ENCODE measurements around the gene GHSR.
"Not testable (repeated sequence)": the region's sequence is repeated elsewhere in the genome, so short reads cannot be mapped to it uniquely, and the experiment has no call there.

GHSR gene, protein sequence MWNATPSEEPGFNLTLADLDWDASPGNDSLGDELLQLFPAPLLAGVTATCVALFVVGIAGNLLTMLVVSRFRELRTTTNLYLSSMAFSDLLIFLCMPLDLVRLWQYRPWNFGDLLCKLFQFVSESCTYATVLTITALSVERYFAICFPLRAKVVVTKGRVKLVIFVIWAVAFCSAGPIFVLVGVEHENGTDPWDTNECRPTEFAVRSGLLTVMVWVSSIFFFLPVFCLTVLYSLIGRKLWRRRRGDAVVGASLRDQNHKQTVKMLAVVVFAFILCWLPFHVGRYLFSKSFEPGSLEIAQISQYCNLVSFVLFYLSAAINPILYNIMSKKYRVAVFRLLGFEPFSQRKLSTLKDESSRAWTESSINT

DNA sequence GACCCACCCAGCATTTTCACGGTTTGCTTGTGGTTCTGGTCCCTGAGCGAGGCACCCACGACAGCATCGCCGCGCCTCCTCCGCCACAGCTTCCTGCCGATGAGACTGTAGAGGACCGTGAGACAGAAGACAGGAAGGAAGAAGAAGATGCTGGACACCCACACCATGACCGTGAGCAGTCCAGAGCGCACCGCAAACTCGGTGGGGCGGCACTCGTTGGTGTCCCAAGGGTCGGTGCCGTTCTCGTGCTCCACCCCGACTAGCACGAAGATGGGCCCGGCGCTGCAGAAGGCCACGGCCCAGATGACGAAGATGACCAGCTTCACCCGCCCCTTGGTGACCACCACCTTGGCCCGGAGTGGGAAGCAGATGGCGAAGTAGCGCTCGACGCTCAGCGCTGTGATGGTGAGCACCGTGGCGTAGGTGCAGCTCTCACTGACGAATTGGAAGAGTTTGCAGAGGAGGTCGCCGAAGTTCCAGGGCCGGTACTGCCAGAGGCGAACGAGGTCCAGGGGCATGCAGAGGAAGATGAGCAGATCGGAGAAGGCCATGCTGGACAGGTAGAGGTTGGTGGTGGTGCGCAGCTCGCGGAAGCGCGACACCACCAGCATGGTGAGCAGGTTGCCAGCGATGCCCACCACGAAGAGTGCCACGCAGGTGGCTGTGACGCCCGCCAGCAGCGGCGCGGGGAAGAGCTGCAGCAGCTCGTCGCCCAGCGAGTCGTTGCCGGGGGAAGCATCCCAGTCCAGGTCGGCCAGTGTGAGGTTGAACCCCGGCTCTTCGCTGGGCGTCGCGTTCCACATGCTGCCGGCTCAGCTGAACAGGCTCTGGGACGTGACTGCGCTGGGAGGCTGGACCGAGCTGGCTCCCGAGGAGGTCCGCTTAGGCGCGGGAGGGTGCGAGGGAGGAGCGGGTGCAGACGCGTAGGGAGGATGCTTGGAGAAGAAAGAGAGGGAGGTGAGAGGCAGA, at the start of gene GHSR:
Gene GHSR, minus strand, starts transcription at position 846 of the 969 bp plus-strand sequence. Its CDS starts 43 bp downstream, at position 803.
- TF ChIP-seq ZFX (IDR thresholded peaks at IDR 0.05; ENCODE audit: borderline replicate concordance): no peak
- TF ChIP-seq, protein P1, sequence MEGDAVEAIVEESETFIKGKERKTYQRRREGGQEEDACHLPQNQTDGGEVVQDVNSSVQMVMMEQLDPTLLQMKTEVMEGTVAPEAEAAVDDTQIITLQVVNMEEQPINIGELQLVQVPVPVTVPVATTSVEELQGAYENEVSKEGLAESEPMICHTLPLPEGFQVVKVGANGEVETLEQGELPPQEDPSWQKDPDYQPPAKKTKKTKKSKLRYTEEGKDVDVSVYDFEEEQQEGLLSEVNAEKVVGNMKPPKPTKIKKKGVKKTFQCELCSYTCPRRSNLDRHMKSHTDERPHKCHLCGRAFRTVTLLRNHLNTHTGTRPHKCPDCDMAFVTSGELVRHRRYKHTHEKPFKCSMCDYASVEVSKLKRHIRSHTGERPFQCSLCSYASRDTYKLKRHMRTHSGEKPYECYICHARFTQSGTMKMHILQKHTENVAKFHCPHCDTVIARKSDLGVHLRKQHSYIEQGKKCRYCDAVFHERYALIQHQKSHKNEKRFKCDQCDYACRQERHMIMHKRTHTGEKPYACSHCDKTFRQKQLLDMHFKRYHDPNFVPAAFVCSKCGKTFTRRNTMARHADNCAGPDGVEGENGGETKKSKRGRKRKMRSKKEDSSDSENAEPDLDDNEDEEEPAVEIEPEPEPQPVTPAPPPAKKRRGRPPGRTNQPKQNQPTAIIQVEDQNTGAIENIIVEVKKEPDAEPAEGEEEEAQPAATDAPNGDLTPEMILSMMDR (IDR thresholded peaks at IDR 0.05): no peak
- H3K27ac ChIP-seq: no peak within 1 kb of the TSS

DNA sequence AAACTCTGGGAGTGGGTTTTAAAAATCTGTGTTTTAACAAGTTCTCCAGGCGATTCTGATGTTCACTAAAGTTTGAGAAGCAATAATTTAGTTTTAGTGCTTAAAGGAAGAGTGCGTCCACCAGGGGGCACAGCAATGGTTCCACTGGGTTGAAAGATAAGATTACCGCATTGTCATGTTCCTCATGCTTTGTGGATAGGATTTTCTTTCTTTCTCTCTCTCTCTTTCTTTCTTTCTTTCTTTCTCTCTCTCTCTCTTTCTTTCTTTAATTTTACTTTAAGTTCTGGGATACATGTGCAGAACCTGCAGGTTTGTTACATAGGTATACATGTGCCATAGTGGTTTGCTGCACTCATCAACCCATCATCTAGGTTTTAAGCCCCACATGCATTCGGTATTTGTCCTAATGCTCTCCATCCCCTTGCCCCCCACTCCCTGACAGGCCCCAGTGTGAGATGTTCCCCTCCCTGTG, 42.0 kb upstream of the GHSR start:
- TF ChIP-seq, protein P1 (IDR thresholded peaks at IDR 0.05): peak; percentile 85
- H3K27ac ChIP-seq: not testable (repeated sequence)

DNA sequence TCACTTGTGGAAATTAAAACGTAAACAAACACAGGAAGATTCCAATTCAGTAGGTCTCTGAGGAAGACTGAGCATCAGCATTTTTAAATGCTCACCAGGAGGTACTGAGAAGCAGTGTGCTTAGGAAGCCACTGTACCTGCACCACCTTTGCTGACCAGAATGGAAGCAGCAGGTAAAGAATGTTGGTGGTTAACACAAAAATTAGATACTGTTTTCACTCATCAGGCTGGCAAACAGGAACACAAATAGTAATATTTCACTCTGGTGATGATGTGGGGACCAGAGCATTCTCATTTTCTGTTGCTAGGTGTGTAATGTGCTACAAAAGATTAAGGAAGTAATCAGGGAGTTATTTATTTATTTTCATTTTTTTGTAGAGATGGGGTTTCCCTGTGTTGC, 29.9 kb upstream of the GHSR start:
- H3K27ac ChIP-seq: no peak overlapping the region
- TF ChIP-seq ZFX (IDR thresholded peaks at IDR 0.05; ENCODE audit: borderline replicate concordance): no peak
- TF ChIP-seq, protein P1 (IDR thresholded peaks at IDR 0.05): no peak

DNA sequence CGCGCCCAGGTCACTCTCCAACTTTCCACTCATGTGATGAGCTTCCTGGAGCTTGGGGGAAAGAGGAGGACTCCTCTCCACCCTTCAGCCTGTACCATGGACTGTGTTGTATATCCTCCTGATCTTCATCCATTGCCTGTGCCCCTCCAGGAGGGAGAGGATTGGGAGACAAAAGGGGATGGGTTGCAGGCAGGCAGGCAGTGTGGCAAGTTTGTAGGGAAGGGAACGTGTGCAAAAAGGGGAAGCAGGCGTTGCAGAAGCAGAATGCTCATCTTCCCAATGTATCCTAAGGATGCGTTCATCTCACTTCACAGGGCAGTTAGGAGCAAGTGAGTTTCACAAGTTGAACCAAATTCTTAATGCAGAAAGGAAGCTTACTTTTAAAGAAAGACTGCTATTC, 28.1 kb upstream of the GHSR start:
- TF ChIP-seq ZFX (IDR thresholded peaks at IDR 0.05; ENCODE audit: borderline replicate concordance): no peak
- TF ChIP-seq, protein P1 (IDR thresholded peaks at IDR 0.05): no peak
- H3K27ac ChIP-seq: no peak overlapping the region

DNA sequence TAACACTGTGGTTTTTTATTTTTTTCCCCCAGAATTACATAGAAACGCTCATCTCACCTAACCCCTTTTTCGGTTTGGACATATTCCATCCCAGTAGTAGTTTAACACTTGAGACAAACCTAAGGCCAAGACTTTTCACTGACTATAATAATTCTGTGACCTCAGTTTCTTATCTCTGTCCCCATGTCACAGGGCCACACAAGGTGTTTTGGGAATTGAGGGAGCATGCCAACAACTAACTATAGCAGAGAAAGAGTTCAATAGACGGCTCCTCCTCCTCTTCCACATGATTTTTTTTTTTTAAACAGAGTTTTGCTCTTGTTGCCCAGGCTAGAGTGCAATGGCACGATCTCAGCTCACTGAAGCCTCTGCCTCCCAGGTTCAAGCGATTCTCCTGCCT, 27.4 kb upstream of the GHSR start:
- no peak for TF ChIP-seq ZFX (IDR thresholded peaks at IDR 0.05; ENCODE audit: borderline replicate concordance)
- TF ChIP-seq, protein P1 (IDR thresholded peaks at IDR 0.05): no peak

DNA sequence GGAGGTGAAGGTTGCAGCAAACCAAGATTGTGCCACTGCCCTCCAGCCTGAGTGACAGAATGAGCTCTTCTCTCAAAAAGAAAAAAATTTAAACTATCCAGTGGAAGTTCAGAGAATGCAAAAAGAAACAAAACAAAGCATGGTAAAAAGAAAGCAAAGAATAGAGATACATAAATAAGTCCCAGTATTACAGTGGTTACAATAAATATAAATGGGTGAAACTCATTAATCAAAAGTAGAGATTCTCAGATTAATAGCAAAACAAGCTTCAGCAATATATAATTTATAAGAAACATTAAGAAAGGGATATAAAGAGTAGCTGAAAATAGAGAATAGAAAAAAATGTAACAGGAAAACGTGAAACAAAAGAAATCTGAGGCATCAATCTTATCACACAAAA, 23.6 kb upstream of the GHSR start:
- TF ChIP-seq, protein P1 (IDR thresholded peaks at IDR 0.05): no peak
- TF ChIP-seq ZFX (IDR thresholded peaks at IDR 0.05; ENCODE audit: borderline replicate concordance): no peak

More for the DNA sequence above, 27.4 kb upstream of the GHSR start:
- H3K27ac ChIP-seq: no peak overlapping the region

More for the DNA sequence above, 23.6 kb upstream of the GHSR start:
- no peak overlapping the region for H3K27ac ChIP-seq
